ENCODE results near the gene NMT1. TPM values are rescaled to one million over a fixed set of nuclear protein-coding genes. Genes with fewer than 3 reads are reported as not detected.
A peak's percentile ranks its signal among the peaks of the same experiment; 100 is the strongest.

Gene NMT1
- total RNA-seq, 2 donors from 2014 or later = 44.6 to 52.7 TPM

DNA sequence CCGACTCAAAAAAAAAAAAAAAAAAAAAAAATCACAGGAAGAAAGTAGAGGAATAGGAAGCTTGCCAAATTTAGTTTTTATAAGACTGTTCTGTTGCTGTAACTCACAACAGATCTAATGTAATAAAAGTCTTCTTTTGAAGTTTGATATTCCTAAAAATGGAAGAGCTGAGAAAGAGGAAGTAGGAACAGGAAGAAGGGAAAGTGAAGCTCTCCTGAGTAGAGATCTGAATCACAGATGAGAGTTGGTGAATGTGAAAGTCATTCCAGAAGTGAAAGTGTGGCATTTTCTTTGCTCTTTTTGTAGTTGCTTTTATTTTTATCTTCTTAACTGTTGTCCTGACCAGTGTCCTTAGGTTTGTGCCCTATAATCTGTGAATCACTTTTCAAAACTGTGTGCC is 2.1 kb downstream of the NMT1 start:
- H3K4me3 ChIP-seq = no peak overlapping the region
- TF ChIP-seq, protein P1, sequence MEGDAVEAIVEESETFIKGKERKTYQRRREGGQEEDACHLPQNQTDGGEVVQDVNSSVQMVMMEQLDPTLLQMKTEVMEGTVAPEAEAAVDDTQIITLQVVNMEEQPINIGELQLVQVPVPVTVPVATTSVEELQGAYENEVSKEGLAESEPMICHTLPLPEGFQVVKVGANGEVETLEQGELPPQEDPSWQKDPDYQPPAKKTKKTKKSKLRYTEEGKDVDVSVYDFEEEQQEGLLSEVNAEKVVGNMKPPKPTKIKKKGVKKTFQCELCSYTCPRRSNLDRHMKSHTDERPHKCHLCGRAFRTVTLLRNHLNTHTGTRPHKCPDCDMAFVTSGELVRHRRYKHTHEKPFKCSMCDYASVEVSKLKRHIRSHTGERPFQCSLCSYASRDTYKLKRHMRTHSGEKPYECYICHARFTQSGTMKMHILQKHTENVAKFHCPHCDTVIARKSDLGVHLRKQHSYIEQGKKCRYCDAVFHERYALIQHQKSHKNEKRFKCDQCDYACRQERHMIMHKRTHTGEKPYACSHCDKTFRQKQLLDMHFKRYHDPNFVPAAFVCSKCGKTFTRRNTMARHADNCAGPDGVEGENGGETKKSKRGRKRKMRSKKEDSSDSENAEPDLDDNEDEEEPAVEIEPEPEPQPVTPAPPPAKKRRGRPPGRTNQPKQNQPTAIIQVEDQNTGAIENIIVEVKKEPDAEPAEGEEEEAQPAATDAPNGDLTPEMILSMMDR (IDR thresholded peaks at IDR 0.05) = no peak
- no peaks in the 10 kb centered on the region for H3K36me3 ChIP-seq
- no peaks in the 10 kb centered on the region for H3K9me3 ChIP-seq
- H3K27me3 ChIP-seq = no peaks in the 10 kb centered on the region
- DNase-seq (ENCODE audit: low spot score) = no peak
- H3K27ac ChIP-seq = no peak overlapping the region
- peaks cover 0 to 57% of the 10 kb centered on the region in 2 donors for H3K4me1 ChIP-seq

DNA sequence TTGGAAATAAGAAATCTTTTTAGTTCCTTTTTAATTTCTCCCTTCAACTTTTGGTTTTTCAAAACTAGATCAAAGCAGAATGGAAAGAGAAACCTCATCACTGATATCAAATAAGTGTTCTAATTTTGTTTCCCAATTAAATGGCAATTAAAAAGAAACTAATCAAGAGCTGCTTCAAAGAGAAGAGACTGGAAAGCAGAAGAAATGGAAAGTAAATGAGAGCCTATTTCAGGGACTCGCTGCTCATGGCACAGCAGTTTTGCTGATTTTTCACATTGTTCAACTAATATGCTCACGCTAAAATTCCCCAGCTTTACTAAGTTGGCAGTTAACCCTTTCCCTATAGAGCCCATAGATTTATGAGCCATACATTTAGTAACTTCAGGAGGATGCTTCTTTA is 6.5 kb downstream of the NMT1 start:
- Histone ChIP-seq H3K9me3 (no peaks in the 10 kb centered on the region), H3K27me3 (no peaks in the 10 kb centered on the region), H3K4me3 (no peak overlapping the region), H3K27ac (peak overlapping the region in 1 of 2 donors; percentile 5), H3K36me3 (peaks cover 9% of the 10 kb centered on the region), H3K4me1 (peaks cover 0 to 38% of the 10 kb centered on the region in 2 donors)
- TF ChIP-seq, protein P1 (IDR thresholded peaks at IDR 0.05) = no peak
- no peak for DNase-seq (ENCODE audit: low spot score)

DNA sequence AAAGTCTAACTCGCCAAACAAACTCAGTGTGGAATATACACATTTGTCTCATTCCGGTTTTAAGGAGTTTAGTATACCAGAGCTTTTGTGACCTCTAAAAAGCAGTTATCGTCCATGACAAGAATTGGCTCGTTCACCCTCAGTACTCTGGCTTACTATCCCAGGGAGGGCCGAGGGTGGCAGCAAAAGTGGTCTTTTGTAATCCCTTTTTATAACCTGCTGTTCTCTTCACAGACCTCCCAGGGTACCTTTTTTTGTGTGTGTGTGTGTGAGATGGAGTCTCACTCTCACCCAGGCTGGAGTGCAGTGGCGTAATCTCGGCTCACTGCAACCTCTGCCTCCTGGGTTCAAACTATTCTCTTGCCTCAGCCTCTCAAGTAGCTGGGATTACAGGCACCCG is 8.9 kb downstream of the NMT1 start:
- TF ChIP-seq, protein P1 (IDR thresholded peaks at IDR 0.05) = no peak
- H3K9me3 ChIP-seq = no peaks in the 10 kb centered on the region
- peaks cover 0 to 28% of the 10 kb centered on the region in 2 donors for H3K4me1 ChIP-seq

DNA sequence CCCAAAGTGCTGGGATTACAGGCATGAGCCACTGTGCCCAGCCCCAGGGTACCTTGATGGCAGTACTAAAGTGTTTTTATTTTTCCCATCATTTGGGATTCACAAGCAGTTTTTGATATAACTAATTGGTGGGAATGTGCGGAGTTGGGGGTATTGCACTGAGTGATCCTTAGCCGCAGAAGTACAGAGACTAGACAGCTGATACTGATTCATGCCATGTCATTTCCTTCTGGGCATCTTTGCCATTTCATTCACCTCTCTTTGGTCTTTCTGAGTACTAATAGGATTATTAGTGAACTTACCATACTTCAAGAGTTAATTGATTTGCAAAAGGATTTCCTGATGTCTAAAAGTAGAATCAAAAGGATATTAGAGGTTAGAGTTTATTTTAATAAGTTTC is 9.7 kb downstream of the NMT1 start:
- Histone ChIP-seq H3K4me1 (peaks cover 0 to 25% of the 10 kb centered on the region in 2 donors), H3K27ac (no peak overlapping the region), H3K27me3 (no peaks in the 10 kb centered on the region), H3K36me3 (peaks cover 13% of the 10 kb centered on the region), H3K9me3 (no peaks in the 10 kb centered on the region), H3K4me3 (no peak overlapping the region)
- TF ChIP-seq, protein P1 (IDR thresholded peaks at IDR 0.05) = no peak
- DNase-seq (ENCODE audit: low spot score) = no peak

More for the DNA sequence above, 8.9 kb downstream of the NMT1 start:
- H3K27ac ChIP-seq = peak overlapping the region; percentile 2 to 39
- DNase-seq (ENCODE audit: low spot score) = no peak
- H3K4me3 ChIP-seq = no peak overlapping the region
- no peaks in the 10 kb centered on the region for H3K27me3 ChIP-seq
- H3K36me3 ChIP-seq = peaks cover 13% of the 10 kb centered on the region

DNA sequence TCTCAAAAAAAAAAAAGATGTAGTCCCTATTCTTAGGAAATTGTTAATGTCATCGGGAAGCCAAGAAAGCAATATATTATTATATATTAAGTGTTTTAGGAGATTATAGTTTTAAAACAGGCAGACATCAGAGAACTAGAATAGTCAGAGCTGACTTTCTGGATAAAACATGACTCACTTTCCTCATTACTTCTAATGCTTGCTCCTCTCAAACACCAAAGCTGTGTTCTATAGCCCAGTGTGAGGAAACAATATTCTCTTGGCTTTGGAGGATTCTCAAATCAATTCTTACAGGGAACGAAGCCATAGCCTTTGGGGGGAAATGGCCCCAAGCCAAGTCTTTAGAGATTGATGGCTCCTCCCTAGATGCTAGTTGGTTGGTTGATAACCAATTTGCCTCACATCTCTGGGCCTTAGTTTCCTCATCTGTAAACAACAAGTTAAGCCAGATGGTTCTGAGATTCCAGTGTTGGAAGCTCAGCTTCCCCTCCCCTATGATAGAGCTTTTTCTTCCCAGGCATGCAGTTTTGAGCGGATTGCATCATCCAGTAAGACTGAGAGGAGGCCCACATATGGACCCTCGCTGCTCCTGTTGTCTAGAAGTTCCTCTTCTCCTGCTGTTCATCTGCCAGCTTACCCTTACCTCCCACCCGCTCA is 12.4 kb downstream of the NMT1 start:
- Histone ChIP-seq H3K9me3 (no peaks in the 10 kb centered on the region), H3K36me3 (peaks cover 13% of the 10 kb centered on the region), H3K27me3 (no peaks in the 10 kb centered on the region), H3K4me1 (peaks cover 0 to 27% of the 10 kb centered on the region in 2 donors), H3K4me3 (no peak overlapping the region), H3K27ac (peak overlapping the region; percentile 18 to 58)
- DNase-seq (ENCODE audit: low spot score) = peak; percentile 74
- TF ChIP-seq, protein P1 (IDR thresholded peaks at IDR 0.05) = no peak

DNA sequence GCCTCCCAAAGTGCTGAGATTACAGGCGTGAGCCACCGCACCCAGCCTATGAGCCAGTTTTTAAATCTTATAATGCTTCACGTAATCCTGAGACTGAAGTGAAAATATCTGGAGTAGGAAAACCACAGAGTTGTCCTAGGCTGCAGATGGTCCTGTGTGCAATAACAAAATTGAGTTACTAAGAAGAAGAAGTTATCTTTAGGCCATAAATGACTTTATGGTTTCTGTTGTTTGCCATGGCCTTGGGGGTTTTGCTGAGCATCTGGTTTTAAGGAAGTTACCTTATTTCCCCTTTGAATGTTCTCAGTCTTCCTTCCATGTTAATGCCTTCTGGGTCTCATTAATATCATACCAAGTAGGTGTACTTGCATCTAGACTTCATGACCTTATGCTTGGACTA is 16.5 kb downstream of the NMT1 start:
- peaks cover 0 to 30% of the 10 kb centered on the region in 2 donors for H3K4me1 ChIP-seq
- no peak overlapping the region for H3K27ac ChIP-seq
- TF ChIP-seq, protein P1 (IDR thresholded peaks at IDR 0.05) = no peak
- DNase-seq (ENCODE audit: low spot score) = no peak
- no peaks in the 10 kb centered on the region for H3K27me3 ChIP-seq
- no peak overlapping the region for H3K4me3 ChIP-seq
- no peaks in the 10 kb centered on the region for H3K9me3 ChIP-seq
- peaks cover 18% of the 10 kb centered on the region for H3K36me3 ChIP-seq
